GM12878 (cell line): ENCODE measurements around the gene MMP15.

Source experiments
- CEBPB ChIP-seq, 2 experiments: fragments of 150-350 bp in 1 of 2; IDR thresholded peaks; 2 replicates each; pipeline ENCODE4 v1.6.1; 2012 to 2014; ENCODE audit warnings: low read depth in 2 of 2, low read length in 2 of 2, borderline replicate concordance in 1 of 2, inconsistent platforms in 1 of 2
- CREM ChIP-seq: IDR thresholded peaks from 2 replicates; pipeline ENCODE4 v1.6.1; 2014; ENCODE audit warnings: antibody characterized with exemption, low read depth
- EZH2 ChIP-seq: IDR thresholded peaks from 2 replicates; pipeline ENCODE4 v1.6.1; 2012; ENCODE audit warnings: low read depth, mild to moderate bottlenecking, control low read depth, inconsistent platforms, low read length, borderline replicate concordance; ENCODE audit not compliant: control insufficient read depth
- POLR2A ChIP-seq: IDR thresholded peaks from 2 replicates; pipeline ENCODE4 v1.6.1; 2011; ENCODE audit warnings: low read depth, mild to moderate bottlenecking, low read length
- SMAD1 ChIP-seq: fragments of 450-650 bp; IDR thresholded peaks from 2 replicates; pipeline ENCODE4 v1.6.1; 2018; ENCODE audit warnings: mild to moderate bottlenecking, low read depth; ENCODE audit not compliant: partially characterized antibody
- SRF ChIP-seq, 2 experiments: IDR thresholded peaks; 2 replicates each; pipeline ENCODE4 v1.6.1; 2011; ENCODE audit warnings: low read depth in 2 of 2, low read length in 2 of 2, mild to moderate bottlenecking in 1 of 2, moderate library complexity in 1 of 2
- SUZ12 ChIP-seq: fragments of 200-600 bp; sonication (generic); IDR thresholded peaks from one replicate; pipeline ENCODE4 v1.6.1; 2018; ENCODE audit warnings: antibody characterized with exemption, mild to moderate bottlenecking; ENCODE audit not compliant: unreplicated experiment
- TCF12 ChIP-seq: IDR thresholded peaks from 2 replicates; pipeline ENCODE4 v1.6.1; 2011; ENCODE audit warnings: low read depth, mild to moderate bottlenecking, low read length
- TF ChIP-seq, protein P1 (sequence below): IDR thresholded peaks from 2 replicates; pipeline ENCODE4 v1.6.1; 2011; ENCODE audit warnings: borderline replicate concordance, low read depth, mild to moderate bottlenecking, moderate library complexity, mixed read lengths, low read length; ENCODE audit not compliant: insufficient read depth; ENCODE audit errors: extremely low read length
- TF ChIP-seq, protein P2 (sequence below), 3 experiments: IDR thresholded peaks in 2 of 3; conservative IDR thresholded peaks in 1 of 3; 2 replicates each; pipeline ENCODE4 v1.5.1; 2011; ENCODE audit warnings: low read depth in 3 of 3, low read length in 3 of 3, mild to moderate bottlenecking in 3 of 3, control low read depth in 2 of 3, moderate library complexity in 2 of 3, inconsistent platforms in 1 of 3, mixed read lengths in 1 of 3; ENCODE audit not compliant: control insufficient read depth in 2 of 3, insufficient read depth in 1 of 3; ENCODE audit errors: extremely low read depth in 1 of 3

DNA sequence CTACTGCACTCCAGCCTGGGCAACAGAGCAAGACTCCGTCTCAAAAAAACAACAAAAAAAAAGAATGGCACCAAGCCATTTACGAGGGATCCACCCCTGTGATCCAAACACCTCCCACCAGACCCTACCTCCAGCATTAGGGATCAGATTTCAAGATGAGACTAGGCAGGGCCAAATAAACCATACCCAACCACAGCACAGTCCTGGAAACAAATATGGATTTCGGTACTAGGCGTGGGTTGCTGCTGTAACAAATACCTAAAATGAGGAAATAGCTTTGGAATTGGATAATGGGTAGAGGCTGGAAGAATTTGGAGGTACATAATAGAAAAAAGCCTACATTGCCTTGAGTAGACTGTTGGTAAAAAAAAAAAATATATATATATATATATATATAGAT lies 49.1 kb downstream of the MMP15 start:
- TF ChIP-seq CEBPB (IDR thresholded peaks at IDR 0.05; ENCODE audit: borderline replicate concordance in 1 of 2, low read depth in 2 of 2, low read length in 2 of 2) (no peak), TCF12 (no peak), SRF (IDR thresholded peaks at IDR 0.05; ENCODE audit: low read depth in 2 of 2, low read length in 2 of 2) (no peak), POLR2A (no peak), EZH2 (no peak), CREM (no peak), SUZ12 (no peak), SMAD1 (no peak)
- TF ChIP-seq, protein P1, sequence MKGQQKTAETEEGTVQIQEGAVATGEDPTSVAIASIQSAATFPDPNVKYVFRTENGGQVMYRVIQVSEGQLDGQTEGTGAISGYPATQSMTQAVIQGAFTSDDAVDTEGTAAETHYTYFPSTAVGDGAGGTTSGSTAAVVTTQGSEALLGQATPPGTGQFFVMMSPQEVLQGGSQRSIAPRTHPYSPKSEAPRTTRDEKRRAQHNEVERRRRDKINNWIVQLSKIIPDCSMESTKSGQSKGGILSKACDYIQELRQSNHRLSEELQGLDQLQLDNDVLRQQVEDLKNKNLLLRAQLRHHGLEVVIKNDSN: no peak
- TF ChIP-seq, protein P2, sequence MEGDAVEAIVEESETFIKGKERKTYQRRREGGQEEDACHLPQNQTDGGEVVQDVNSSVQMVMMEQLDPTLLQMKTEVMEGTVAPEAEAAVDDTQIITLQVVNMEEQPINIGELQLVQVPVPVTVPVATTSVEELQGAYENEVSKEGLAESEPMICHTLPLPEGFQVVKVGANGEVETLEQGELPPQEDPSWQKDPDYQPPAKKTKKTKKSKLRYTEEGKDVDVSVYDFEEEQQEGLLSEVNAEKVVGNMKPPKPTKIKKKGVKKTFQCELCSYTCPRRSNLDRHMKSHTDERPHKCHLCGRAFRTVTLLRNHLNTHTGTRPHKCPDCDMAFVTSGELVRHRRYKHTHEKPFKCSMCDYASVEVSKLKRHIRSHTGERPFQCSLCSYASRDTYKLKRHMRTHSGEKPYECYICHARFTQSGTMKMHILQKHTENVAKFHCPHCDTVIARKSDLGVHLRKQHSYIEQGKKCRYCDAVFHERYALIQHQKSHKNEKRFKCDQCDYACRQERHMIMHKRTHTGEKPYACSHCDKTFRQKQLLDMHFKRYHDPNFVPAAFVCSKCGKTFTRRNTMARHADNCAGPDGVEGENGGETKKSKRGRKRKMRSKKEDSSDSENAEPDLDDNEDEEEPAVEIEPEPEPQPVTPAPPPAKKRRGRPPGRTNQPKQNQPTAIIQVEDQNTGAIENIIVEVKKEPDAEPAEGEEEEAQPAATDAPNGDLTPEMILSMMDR (IDR thresholded peaks at IDR 0.05 in 2 of 3, conservative IDR thresholded peaks at IDR 0.05 in 1 of 3; ENCODE audit: control insufficient read depth in 2 of 3, extremely low read depth in 1 of 3, insufficient read depth in 1 of 3, low read depth in 3 of 3, low read length in 3 of 3): no peak
